Measurements from ENCODE around the gene GIMAP2.
"Not testable (repeated sequence)": the region's sequence is repeated elsewhere in the genome, so short reads cannot be mapped to it uniquely, and the experiment has no call there.

Gene GIMAP2

DNA sequence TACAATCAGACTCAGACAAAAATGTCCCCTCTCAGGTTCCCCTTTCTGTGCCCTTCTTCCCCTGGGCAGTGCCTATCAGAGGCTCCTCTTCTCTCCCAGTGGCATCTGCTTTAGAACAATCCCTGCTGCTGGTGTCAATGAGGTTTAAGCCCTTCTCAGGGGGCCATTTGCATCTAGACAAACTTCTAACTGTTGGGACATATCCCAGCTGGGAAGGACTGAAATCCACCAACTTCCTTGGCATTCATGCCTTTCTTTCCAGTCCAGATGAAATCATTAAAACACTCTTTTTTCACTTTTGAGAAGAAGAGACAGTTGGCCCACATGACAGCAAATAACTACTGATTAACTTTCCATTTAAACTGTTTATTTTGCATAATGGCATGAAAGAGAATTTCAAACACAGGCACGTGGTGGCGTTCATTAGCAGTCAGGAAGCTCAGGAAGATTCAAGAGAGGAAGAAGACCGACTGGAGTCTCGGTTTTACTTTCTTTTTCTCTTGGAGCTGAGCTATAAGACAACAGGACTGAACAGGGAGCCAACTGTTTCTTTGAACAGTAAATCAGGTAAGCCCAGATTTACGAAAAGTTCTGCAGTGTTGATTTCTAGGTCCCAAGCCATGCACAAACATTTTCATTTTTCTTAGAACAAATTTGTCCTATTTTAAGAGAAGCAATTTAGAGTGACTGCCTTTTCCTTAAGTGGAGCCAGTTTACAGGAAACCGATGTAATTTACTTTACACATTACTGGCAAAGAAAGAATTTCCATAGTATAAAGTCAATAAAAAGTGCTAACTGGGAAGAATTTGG lies at the start of gene GIMAP2:
GIMAP2 (plus strand) TSS at position 488 of the 811 bp plus-strand sequence. CDS start 1,354 bp downstream, outside the sequence.
- no peak for DNase-seq (ENCODE audit: low spot score)

DNA sequence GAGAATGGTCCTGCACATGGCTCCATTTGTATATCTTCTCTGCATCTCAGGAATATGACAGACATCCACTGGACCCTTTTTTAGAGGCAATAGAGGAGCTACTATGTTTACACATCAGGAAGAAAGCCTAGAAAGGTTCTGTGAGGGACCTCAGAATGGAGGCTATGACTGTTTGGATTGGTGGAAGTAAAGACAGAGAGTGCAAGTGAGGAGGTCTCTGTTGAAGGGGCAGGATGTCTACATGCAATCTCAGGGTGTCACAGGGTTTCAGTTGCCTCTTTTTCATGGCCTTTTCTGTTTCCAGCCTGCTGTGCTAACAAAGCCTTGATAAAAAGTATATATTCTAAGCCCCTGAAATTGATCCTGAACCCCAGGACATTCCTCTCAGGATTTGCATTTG lies 43.7 kb upstream of the GIMAP2 start:
- no peak for DNase-seq (ENCODE audit: low spot score)

DNA sequence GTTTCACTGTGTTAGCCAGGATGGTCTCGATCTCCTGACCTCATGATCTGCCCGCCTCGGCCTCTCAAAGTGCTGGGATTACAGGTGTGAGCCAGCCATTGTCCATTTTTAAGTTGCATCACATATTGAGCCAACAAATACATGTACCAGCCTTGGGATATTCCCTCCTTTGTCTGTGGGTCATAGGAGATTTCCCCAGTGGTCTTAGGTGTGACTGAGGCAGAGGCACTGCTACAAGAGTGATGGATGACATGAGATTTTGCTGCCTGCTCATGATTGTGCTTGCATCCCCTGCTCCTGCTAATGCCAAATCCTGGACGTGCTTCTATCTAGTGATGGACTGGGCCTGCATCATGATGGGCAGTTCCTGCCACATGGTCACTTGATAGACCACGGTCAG lies 42.6 kb upstream of the GIMAP2 start:
- no peak for DNase-seq (ENCODE audit: low spot score)

DNA sequence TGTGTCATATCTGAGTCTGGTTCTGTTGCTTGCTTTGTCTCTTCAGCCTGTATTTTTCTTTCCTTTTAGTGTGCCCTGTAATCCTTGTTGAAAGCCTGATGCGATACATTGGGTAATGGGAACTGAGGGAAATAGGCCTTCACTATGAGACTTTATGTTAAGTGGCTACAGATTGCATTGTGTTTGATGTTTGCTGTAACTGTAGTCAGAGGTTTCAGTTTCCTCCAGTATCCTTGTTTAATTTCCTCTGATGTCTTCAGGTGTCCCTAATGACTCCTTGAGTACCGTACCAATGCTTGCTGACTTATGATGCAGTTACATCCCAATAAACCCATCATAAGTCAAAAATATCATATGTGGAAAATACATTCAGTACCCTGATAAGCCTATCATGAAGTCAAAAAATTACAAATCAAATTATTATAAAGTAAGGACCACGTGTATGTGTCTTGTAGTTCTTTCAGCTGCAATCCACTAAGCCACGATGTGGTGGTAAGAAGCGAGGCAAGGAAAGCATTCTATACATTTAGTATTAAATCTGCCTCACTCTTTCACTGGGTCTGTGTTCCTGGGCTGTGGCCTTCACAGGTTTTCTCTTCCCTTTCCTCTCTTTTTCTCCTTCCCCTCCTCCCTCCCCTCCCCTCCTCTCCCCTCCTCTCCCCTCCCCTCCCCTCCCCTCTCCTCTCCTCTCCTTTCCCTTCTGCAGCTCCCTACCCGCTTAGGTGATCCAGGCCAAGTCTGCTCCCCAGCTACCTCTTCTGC lies 40.1 kb upstream of the GIMAP2 start:
- DNase-seq (ENCODE audit: low spot score), result no peak

DNA sequence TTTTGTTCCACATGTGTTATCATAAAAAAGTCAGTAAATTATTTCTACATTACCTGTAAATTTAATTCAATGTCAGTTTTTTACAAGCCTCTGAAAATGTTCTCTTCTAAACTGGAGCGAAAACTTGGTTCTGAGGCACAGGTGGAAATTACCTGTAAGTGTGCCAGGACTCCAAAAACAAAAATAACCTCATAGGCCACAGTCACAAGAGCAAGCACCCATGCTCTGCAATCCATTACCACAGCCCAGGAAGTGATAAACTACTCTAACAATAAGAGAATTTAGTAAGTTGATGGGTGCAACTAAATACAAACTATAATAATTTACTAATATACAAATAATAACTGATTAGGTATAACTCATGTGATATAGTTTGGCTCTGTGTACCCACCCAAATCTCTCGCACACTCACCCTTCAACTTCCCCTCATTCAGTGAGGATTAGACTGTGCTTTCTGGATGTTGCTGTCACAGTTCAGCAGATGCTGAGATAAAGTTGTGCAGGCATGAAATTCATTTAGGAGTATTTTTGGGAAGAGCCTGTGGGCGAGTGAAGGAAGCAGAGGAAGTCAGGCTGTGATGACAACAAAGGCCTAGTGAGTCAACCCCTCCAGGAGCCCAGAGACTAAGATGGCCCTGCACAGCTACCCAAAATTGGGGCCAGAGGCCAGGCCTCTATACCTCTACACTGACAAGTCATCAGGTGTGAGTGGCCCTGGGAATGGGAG lies 37.0 kb upstream of the GIMAP2 start:
- DNase-seq (ENCODE audit: low spot score), result no peak

DNA sequence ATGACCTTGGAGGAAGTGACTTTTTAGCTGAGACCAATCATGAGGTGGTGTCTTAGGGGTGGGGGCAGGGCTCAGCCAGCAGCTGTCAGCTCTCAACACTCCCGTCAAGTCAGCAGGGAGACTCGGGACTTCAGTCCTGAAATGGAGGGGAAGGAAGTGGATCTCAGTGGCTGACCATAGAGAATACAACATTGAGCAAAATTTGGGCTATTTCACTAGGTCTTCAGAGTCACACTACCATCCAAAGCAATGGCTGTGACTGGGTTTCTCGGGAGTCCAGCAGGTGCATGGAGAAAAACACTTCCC lies 36.5 kb upstream of the GIMAP2 start:
- no peak for DNase-seq (ENCODE audit: low spot score)

DNA sequence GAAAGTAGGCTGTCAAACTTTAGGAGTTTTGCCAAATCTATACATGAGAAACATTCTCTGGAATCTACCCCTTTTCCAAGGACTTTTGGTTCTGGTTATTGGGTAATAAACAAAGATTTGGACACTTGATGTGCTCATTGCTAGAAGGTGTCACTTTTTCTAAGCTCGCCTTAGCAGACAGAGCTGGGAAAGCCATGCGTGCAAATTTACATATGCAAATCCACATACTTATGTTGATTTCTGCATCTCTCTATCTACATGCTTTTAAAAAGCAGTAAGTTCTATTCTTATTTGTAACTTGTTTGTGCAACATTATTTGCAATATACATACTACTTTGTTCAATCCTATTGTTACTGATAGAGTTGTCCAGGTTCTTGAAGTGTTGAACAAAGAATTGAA lies 30.8 kb upstream of the GIMAP2 start:
- DNase-seq (ENCODE audit: low spot score), result no peak

DNA sequence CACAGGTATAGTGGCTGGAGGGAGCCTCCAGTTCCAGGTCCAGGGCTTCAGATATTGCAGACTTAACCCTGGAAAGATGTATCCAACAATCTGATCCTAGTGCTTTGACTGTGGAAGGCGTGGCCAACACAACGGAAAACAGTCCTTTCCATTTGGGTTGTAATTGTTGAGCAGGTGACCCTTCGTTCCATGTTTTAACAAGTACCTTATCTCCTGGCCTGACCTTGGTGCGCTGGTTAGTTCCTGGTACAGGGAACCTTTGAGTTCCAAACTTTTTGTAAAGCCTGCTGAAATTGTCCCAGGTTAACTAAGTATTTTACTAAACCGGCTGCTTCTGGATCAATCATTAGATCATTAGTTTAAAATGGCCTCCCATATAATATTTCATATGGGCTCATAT lies 29.5 kb upstream of the GIMAP2 start:
- no peak for DNase-seq (ENCODE audit: low spot score)

DNA sequence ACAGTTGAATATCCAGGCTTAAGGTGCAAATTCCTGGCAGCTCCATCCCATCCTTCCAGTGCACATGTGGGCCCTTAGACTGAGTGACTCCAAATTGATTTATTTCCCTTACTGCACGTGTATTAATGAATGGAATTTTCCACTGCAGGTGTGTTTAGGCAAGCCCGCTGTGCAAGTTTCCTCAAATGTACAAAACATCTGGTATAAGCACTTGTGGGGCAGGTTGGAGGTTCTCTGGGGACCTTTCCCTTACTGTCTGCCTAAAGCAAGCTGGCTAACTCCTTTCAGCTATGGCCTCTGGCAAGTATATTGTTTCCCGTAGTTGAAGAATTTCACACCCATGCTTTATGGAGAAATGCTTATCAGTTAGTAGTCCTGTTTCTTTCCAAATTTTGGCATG lies 28.0 kb upstream of the GIMAP2 start:
- no peak for DNase-seq (ENCODE audit: low spot score)

DNA sequence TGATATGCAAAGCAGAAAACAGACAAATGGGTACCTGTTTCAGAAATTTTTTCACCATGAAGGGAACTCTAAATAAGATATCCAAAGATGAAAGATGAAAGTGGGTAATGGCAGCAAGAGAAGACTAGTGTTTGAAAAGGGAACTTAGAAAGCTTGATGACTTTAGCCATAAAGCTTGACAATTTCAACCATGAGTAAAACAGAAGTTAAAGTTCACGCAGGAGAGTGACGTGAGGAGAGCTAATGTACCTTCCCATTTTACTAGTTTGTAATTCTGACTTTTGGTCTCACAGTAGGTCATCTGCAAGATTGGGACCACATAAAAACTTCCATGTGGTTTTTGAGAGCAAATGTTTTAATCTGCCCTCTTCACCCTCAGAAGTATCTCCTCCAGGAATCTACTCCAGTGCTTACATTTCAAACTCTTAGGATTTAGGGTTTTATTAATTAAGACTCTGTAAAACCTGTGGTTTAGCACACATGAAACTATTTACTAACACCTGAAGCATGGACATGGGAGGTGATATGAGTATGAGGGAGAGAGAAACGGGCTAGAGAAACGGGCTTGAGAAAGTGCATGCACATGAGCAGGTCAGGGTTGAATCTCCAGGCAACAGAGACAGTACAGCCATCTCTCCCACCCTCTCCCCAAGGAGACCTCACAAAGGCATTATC lies 24.4 kb upstream of the GIMAP2 start:
- no peak for DNase-seq (ENCODE audit: low spot score)

DNA sequence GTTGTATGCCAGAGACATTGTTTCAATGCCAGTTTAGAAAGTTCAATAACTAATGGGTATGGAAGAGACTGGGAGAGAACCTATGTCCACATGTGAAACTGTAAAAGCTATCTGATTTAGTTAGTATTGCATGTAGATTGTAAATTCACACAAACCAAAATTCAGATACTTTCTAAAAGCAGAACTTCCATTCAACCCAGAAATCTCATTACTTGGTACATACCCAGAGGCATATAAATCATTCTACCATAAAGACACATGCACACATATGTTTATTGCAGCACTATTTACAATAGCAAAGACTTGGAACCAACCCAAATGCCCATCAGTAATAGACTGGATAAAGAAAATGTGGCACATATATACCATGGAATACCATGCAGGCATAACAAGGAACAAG lies 22.7 kb upstream of the GIMAP2 start:
- not testable (repeated sequence) for DNase-seq (ENCODE audit: low spot score)

DNA sequence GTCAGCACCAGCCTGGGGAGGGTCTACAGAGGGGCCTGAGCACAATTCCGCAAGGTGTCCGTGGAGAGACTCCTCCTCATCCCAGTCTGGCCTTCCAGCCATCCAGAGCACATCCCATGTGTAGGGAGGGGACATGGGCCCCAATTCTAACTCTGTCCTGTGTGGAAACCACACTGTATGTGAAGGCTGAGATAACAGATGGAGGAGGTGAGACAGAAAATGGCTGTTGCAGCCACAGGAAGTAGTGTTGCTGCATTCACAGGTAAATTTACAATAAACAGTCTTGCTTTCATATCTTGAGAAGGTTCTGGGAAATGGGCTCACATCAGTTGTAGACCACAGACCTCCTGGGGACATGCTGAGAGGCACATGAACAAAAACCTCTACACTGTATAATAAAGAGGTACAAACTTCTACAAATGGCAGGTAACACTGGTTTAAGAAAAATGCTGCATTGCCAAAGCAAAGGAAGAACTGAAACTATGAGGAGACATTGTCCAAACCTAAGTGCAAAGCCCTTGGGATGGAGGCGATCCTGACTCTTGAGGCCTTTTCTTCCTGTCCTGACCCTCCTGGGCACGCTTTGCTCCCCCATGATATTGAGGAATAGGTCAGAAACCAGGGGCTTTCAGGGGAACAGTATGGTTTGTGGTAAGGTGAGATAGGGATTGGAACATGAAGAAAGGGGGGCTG lies 21.6 kb upstream of the GIMAP2 start:
- DNase-seq (ENCODE audit: low spot score), result no peak

DNA sequence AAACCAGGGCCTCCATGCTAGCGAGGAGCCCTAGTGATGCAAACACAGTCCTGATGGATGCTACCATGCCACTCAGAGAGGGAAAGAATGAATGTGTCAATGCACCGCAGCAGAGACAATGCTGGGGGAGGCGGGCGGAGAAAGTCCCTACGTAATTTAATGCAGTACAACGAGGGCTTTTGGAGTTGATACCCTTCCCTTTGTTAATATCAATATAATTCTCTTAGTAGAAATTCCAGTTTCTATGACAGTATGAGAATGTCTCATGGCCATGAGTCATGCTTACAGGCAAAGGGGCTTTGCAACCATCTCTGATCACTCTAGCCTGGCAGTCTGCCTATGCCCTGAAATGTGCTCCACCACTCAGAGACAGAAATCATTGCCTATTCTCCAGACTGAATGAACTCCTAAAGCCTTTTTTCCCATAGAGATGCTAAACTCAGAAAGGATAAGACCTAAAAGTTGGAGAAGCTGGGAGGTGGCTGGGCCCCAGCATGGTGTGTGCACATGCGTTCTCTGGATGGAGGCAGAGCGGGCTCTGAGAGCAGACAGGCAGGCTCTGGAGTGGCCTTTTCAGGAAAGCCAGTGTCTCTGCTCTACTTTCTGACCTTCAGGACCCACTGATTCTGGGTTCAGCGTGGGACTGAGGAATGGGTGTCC lies 20.3 kb upstream of the GIMAP2 start:
- no peak for DNase-seq (ENCODE audit: low spot score)

DNA sequence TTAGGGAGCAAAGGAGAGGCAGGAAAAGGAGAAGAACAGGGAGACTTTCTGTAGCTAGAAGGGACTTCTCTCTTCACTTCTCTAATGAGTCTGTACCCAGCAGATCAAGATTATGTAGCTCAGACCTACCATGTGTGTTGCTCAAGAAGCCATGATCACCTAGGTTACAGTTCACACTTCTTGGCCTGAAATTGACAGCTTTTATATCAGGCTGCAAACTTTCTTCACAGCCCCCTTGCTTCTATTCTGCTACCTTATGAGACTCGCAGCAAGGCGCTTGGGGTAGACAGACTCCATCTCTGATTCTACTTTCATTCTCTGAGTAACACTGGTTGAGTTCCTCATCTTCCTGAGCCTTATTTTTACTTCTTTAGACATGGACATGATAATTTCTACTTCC lies 19.6 kb upstream of the GIMAP2 start:
- no peak for DNase-seq (ENCODE audit: low spot score)

DNA sequence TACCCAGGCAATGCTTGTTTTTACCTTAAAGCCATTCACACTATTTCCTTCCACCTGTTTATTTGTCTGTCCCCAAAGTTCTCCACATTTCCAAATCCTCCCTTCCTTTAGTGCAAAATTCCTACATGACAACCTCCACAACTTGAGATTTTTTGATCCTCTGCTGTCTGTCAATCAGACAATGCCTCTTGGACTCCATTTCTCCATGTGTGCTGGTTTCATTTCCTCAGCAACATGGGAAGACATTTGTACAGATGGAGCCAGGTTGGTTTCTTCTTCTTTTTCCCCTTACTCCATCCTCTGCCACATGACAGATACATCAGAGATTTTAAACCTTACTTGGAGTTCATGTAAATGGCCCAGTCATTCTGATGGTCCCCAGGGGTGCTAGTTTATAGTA lies 19.1 kb upstream of the GIMAP2 start:
- DNase-seq (ENCODE audit: low spot score), result no peak

DNA sequence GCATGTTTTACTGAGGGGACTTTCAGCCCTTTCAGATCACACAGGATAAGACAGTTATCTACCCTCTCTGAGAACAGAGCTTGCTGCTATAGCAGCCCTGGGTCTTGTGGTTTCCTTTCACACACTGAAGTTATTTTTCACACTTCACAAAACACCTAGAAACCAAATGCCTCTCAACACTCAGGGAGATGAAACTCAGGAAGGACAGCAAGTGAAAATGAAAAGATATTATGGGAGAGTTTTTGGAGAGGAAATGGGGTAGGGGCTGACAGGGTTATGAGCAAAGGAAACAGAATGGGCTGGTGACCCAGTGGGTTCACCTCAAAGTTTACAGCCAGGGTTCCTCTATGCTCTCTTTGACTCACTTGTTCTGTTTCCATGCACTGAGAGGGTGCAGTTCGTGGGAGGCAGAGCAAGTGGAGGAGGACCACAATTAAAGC lies 17.0 kb upstream of the GIMAP2 start:
- no peak for DNase-seq (ENCODE audit: low spot score)

DNA sequence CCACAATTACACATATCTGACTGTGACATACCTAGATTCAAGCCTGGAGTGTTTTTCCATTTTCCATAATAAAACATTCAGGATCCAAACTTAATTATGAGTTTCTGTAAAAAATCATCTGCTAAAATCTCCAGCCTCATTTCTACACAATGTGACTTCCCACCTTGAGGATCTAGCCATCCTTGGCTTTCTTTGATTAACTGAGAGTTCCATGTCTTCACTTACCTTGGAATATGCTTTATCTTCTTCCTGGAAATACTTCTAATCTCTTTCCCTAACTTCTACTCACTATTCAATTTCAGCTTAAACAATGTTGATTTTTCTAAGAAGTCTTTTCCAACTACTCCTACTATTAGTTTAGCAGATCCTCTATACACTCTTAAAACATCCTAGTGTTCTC lies 16.5 kb upstream of the GIMAP2 start:
- no peak for DNase-seq (ENCODE audit: low spot score)

DNA sequence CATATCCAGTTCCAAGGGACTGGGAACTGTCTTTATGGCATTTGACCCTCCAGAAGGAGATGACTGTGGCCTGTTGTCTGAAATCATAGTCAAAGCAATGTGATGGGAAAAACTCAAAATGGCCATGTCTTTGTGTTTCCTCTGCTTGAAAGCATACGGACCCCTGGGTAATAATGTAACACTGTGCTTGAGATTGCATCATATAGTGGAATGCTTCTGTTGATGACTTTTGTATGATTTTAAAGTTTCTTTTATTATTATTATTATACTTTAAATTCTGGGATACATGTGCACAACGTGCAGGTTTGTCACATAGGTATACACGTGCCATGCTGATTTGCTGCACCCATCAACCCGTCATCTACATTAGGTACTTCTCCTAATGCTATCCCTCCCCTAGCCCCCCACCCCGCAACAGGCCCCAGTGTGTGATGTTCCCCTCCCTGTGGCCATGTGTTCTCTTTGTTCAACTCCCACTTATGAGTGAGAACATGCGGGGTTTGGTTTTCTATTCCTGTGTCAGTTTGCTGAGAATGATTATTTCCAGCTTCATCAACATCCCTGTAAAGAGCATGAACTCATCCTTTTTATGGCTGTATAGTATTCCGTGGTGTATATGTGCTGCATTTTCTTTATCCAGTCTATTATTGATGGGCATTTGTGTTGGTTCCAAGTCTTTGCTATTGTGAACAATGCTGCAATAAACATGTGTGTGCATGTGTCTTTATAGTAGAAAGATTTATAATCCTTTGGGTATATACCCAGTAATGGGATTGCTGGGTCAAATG lies 13.5 kb upstream of the GIMAP2 start:
- not testable (repeated sequence) for DNase-seq (ENCODE audit: low spot score)

DNA sequence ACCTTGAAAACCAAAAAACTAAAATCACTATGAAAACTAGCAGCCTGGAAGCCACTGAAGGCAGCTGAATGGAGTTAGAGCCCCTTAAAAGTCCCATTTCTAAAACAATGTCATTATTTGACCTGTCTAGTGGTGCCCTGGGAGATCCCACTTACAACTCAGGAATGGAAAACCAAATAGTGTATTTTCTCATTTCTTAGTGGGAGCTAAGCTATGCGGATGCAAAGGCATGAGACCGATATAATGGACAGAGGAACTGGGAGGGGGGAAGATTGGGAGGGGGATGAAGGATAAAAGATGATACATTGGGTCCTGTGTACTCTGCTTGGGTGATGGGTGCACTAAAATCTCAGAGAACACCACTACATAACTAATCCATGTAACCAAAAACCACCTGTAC lies 9.8 kb upstream of the GIMAP2 start:
- DNase-seq (ENCODE audit: low spot score), result no peak

DNA sequence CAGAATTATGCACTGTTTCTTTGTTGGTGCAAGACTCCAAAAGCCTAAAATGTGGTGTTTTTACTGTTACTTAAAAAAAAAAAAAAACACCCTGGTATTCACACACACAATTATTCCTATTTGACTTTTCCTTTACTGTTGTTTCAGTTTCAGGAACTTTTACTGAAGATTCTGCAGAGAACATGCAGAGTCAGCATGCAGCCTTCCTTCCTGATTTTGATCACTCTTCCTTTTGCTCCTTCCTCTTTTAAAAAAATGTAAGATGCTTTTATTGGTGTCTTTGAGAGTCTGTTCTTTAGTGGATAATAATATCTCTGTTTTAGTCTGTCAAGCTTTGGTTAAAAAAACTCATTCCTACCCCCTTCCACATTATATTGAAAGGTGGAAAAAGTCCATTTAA lies 9.2 kb upstream of the GIMAP2 start:
- DNase-seq (ENCODE audit: low spot score), result not testable (repeated sequence)
